Measurements from ENCODE around the gene CREBBP. TPM values are rescaled to one million over a fixed set of nuclear protein-coding genes. Genes with fewer than 3 reads are reported as not detected.
"Not testable (repeated sequence)": the region's sequence is repeated elsewhere in the genome, so short reads cannot be mapped to it uniquely, and the experiment has no call there.

CREBBP gene
- total RNA-seq, 2 donors from 2014 or later: 65.0 to 103 TPM

DNA sequence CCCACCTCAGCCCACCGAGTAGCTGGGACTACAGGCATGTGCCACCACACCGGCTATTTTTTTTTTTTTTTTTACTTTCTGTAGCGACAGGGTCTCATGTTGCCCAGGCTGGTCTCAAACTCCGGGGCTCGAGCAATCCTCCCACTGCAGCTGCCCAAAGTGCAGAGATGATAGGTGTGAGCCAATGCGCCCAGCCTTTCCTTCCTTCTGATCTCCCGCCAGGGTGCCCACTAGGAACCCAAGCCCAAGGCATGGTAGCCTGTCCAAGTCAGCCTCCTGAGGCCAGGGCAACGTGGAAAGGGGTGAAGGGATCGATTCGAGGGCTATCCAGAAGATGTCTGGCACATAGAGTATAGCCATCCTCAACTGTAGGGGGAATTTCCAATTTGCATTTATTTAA is 9.6 kb upstream of the CREBBP start:
- Histone ChIP-seq H3K27ac (no peak overlapping the region), H3K27me3 (replicated peaks; ENCODE audit: insufficient read depth) (no peaks in the 10 kb centered on the region), H3K9me3 (no peaks in the 10 kb centered on the region), H3K36me3 (no peaks in the 10 kb centered on the region), H3K4me3 (no peak overlapping the region), H3K4me1 (ENCODE audit: control insufficient read depth in 1 of 2, low read depth in 2 of 2) (no peaks in the 10 kb centered on the region)
- no peak for TF ChIP-seq CTCF (IDR thresholded peaks at IDR 0.05)
- ATAC-seq (ENCODE audit: insufficient number of reproducible peaks, low FRiP score, low read depth): no peak
- no peak for DNase-seq (ENCODE audit: low spot score)

GRCh38 chr16:3889059-3889458 is 8.5 kb upstream of the CREBBP start:
- no peak for DNase-seq (ENCODE audit: low spot score)
- no peaks in the 10 kb centered on the region for H3K27me3 ChIP-seq (replicated peaks; ENCODE audit: insufficient read depth)
- no peak overlapping the region for H3K4me3 ChIP-seq
- TF ChIP-seq CTCF (IDR thresholded peaks at IDR 0.05): no peak
- H3K4me1 ChIP-seq (ENCODE audit: control insufficient read depth in 1 of 2, low read depth in 2 of 2): no peaks in the 10 kb centered on the region
- H3K9me3 ChIP-seq: no peaks in the 10 kb centered on the region
- H3K27ac ChIP-seq: no peak overlapping the region
- no peak for ATAC-seq (ENCODE audit: insufficient number of reproducible peaks, low FRiP score, low read depth)
- no peaks in the 10 kb centered on the region for H3K36me3 ChIP-seq

- not testable (repeated sequence) for H3K27ac ChIP-seq; H3K4me1 ChIP-seq (ENCODE audit: control insufficient read depth in 1 of 2, low read depth in 2 of 2); H3K36me3 ChIP-seq; H3K27me3 ChIP-seq (replicated peaks; ENCODE audit: insufficient read depth); H3K9me3 ChIP-seq; ATAC-seq (ENCODE audit: insufficient number of reproducible peaks, low FRiP score, low read depth); H3K4me3 ChIP-seq; DNase-seq (ENCODE audit: low spot score)
Measured at GRCh38 chr16:3885999-3886398, 5.5 kb upstream of the CREBBP start.

GRCh38 chr16:3884398-3884797 is 3.9 kb upstream of the CREBBP start:
- TF ChIP-seq CTCF (IDR thresholded peaks at IDR 0.05): no peak
- no peak overlapping the region for H3K4me3 ChIP-seq

DNA sequence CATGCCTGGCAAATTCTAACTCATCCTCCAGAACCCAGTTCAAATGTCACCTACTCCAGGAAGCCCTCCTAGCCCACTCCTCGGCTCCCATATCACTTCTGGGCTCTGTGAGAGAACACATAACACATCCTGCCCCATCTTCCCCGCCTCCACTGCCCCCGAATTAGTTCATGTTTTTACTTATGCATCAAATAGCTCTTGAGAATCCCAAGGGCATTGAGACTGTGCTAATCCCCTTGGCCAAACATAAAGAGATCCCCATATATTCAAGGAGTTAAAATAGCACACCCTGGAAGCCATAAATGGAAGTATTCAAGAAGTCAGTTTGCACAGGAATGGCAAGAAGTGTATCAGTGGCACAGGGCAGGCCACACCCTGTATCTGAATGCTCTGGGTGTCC is 2.0 kb upstream of the CREBBP start:
- no peak overlapping the region for H3K27ac ChIP-seq
- no peak for DNase-seq (ENCODE audit: low spot score)
- H3K27me3 ChIP-seq (replicated peaks; ENCODE audit: insufficient read depth): no peaks in the 10 kb centered on the region
- no peak overlapping the region for H3K4me3 ChIP-seq
- H3K9me3 ChIP-seq: no peaks in the 10 kb centered on the region
- H3K4me1 ChIP-seq (ENCODE audit: control insufficient read depth in 1 of 2, low read depth in 2 of 2): peaks cover 8 to 9% of the 10 kb centered on the region in 2 donors
- no peak for TF ChIP-seq CTCF (IDR thresholded peaks at IDR 0.05)
- no peaks in the 10 kb centered on the region for H3K36me3 ChIP-seq
- ATAC-seq (ENCODE audit: insufficient number of reproducible peaks, low FRiP score, low read depth): no peak

More at GRCh38 chr16:3884398-3884797, 3.9 kb upstream of the CREBBP start:
- Histone ChIP-seq H3K27me3 (replicated peaks; ENCODE audit: insufficient read depth) (no peaks in the 10 kb centered on the region), H3K27ac (no peak overlapping the region), H3K4me1 (ENCODE audit: control insufficient read depth in 1 of 2, low read depth in 2 of 2) (no peaks in the 10 kb centered on the region), H3K9me3 (no peaks in the 10 kb centered on the region), H3K36me3 (no peaks in the 10 kb centered on the region)
- ATAC-seq (ENCODE audit: insufficient number of reproducible peaks, low FRiP score, low read depth): no peak
- no peak for DNase-seq (ENCODE audit: low spot score)

GRCh38 chr16:3881499-3881990 is 1.0 kb upstream of the CREBBP start:
- DNase-seq (ENCODE audit: low spot score): no peak
- TF ChIP-seq CTCF (IDR thresholded peaks at IDR 0.05): no peak
- no peak for ATAC-seq (ENCODE audit: insufficient number of reproducible peaks, low FRiP score, low read depth)

More at GRCh38 chr16:3881499-3881990, 1.0 kb upstream of the CREBBP start:
- Histone ChIP-seq H3K27ac (no peak overlapping the region), H3K4me1 (ENCODE audit: control insufficient read depth in 1 of 2, low read depth in 2 of 2) (peaks cover 16 to 18% of the 10 kb centered on the region in 2 donors), H3K27me3 (replicated peaks; ENCODE audit: insufficient read depth) (no peaks in the 10 kb centered on the region), H3K4me3 (peak overlapping the region; percentile 90), H3K36me3 (no peaks in the 10 kb centered on the region), H3K9me3 (no peaks in the 10 kb centered on the region)

All from thoracic aorta (tissue), 2 donors.